ENCODE data around the gene DACH1. TPM values are rescaled to one million over a fixed set of nuclear protein-coding genes. Genes with fewer than 3 reads are reported as not detected.

DACH1 gene
- total RNA-seq, 5 donors from 2014 or later (not counting 1 experiment from before 2014, with no cell fraction given): 0.13 to 1.2 (median 0.23) TPM

- H3K9me3 Mint-ChIP-seq: no peaks in the 10 kb centered on the region
- ChIA-PET CTCF (no interaction called here), POLR2A (no interaction called here)
- ATAC-seq (replicated peaks in 1 of 4) (no peak), DNase-seq (no peak)
- no peaks in the 10 kb centered on the region for H3K9me3 ChIP-seq
- no CpG with 5 or more reads among the region's 1 CpG for WGBS (ENCODE audit: insufficient coverage)
- no peaks in the 10 kb centered on the region for H3K4me1 Mint-ChIP-seq
- no peak overlapping the region for H3K4me3 ChIP-seq (ENCODE audit: control insufficient read depth in 1 of 2, extremely low read depth in 1 of 2, low read length in 1 of 2)
- H3K27me3 Mint-ChIP-seq: no peaks in the 10 kb centered on the region
- H3K27me3 ChIP-seq (replicated peaks in 1 of 2; ENCODE audit: control insufficient read depth in 2 of 2, extremely low read depth in 1 of 2, insufficient read depth in 2 of 2, low read length in 1 of 2): no peaks in the 10 kb centered on the region
- no peak overlapping the region for H3K4me3 Mint-ChIP-seq
- H3K27ac ChIP-seq (ENCODE audit: low read length): no peak overlapping the region
- H3K36me3 Mint-ChIP-seq: no peaks in the 10 kb centered on the region
- H3K36me3 ChIP-seq (ENCODE audit: control insufficient read depth in 2 of 2, extremely low read depth in 1 of 2, insufficient read depth in 1 of 2, low read length in 1 of 2): no peaks in the 10 kb centered on the region
- H3K27ac Mint-ChIP-seq: no peak overlapping the region
- H3K4me1 ChIP-seq (ENCODE audit: control insufficient read depth in 1 of 2, extremely low read depth in 1 of 2, insufficient read depth in 2 of 2, low read length in 2 of 2): no peaks in the 10 kb centered on the region
Observed at GRCh38 chr13:71798707-71799106, 68.3 kb downstream of the DACH1 start.

GRCh38 chr13:71797517-71797916 lies 69.5 kb downstream of the DACH1 start:
- Histone ChIP-seq H3K27ac (ENCODE audit: low read length) (no peak overlapping the region), H3K36me3 (ENCODE audit: control insufficient read depth in 2 of 2, extremely low read depth in 1 of 2, insufficient read depth in 1 of 2, low read length in 1 of 2) (no peaks in the 10 kb centered on the region), H3K4me1 (ENCODE audit: control insufficient read depth in 1 of 2, extremely low read depth in 1 of 2, insufficient read depth in 2 of 2, low read length in 2 of 2) (no peaks in the 10 kb centered on the region), H3K9me3 (no peaks in the 10 kb centered on the region), H3K4me3 (ENCODE audit: control insufficient read depth in 1 of 2, extremely low read depth in 1 of 2, low read length in 1 of 2) (no peak overlapping the region), H3K27me3 (replicated peaks in 1 of 2; ENCODE audit: control insufficient read depth in 2 of 2, extremely low read depth in 1 of 2, insufficient read depth in 2 of 2, low read length in 1 of 2) (no peaks in the 10 kb centered on the region)
- Mint-ChIP-seq H3K27me3 (no peaks in the 10 kb centered on the region), H3K27ac (no peak overlapping the region), H3K4me3 (no peak overlapping the region), H3K4me1 (no peaks in the 10 kb centered on the region), H3K36me3 (no peaks in the 10 kb centered on the region), H3K9me3 (no peaks in the 10 kb centered on the region)
- DNase-seq (no peak), ATAC-seq (replicated peaks in 1 of 4) (no peak)
- 75% methylated on average over 1 of the region's 5 CpGs for WGBS (ENCODE audit: insufficient coverage)
- ChIA-PET CTCF (no interaction called here), POLR2A (interaction anchor here in 1 of 2 donors (0.6 kb wide), 1 partner anchor 225 kb away, joined by 3 read pairs; no protein-coding TSS in a partner anchor)

- Histone ChIP-seq H3K27ac (ENCODE audit: low read length) (no peak overlapping the region), H3K4me1 (ENCODE audit: control insufficient read depth in 1 of 2, extremely low read depth in 1 of 2, insufficient read depth in 2 of 2, low read length in 2 of 2) (no peaks in the 10 kb centered on the region), H3K36me3 (ENCODE audit: control insufficient read depth in 2 of 2, extremely low read depth in 1 of 2, insufficient read depth in 1 of 2, low read length in 1 of 2) (no peaks in the 10 kb centered on the region), H3K27me3 (replicated peaks in 1 of 2; ENCODE audit: control insufficient read depth in 2 of 2, extremely low read depth in 1 of 2, insufficient read depth in 2 of 2, low read length in 1 of 2) (no peaks in the 10 kb centered on the region), H3K4me3 (ENCODE audit: control insufficient read depth in 1 of 2, extremely low read depth in 1 of 2, low read length in 1 of 2) (no peak overlapping the region), H3K9me3 (no peaks in the 10 kb centered on the region)
- H3K27me3 Mint-ChIP-seq: no peaks in the 10 kb centered on the region
- no peak overlapping the region for H3K27ac Mint-ChIP-seq
- ChIA-PET POLR2A (no interaction called here), CTCF (no interaction called here)
- DNase-seq (no peak), ATAC-seq (replicated peaks in 1 of 4) (no peak)
- no peaks in the 10 kb centered on the region for H3K4me1 Mint-ChIP-seq
- H3K4me3 Mint-ChIP-seq: no peak overlapping the region
- WGBS (ENCODE audit: insufficient coverage): no CpG with 5 or more reads among the region's 5 CpGs
- peaks cover 0 to 7% (median 0%) of the 10 kb centered on the region in 3 donors for H3K9me3 Mint-ChIP-seq
- no peaks in the 10 kb centered on the region for H3K36me3 Mint-ChIP-seq
Observed at GRCh38 chr13:71789693-71790329, 77.2 kb downstream of the DACH1 start.

DNA sequence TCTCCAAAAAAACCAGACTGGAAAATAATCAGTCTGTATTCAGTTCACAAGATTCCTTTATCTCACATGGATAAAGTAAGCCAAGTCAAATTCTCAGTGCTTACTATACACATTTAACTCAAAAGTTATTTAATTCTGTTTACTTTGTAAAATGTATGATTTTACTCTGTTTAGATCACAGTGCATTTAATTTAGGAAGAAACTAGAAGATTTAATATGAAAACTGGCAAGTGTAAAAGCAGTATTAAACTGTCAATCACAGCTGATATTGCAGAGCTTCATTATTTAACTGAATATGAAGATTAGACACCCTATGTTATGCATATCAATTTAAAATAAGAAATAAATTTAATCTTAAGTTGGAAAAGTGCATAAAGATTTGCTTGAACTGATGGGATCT lies 78.0 kb downstream of the DACH1 start:
- ChIA-PET POLR2A (no interaction called here), CTCF (no interaction called here)
- no peak overlapping the region for H3K27ac ChIP-seq (ENCODE audit: low read length)
- H3K36me3 Mint-ChIP-seq: no peaks in the 10 kb centered on the region
- H3K4me3 Mint-ChIP-seq: no peak overlapping the region
- no peak for DNase-seq
- no peaks in the 10 kb centered on the region for H3K36me3 ChIP-seq (ENCODE audit: control insufficient read depth in 2 of 2, extremely low read depth in 1 of 2, insufficient read depth in 1 of 2, low read length in 1 of 2)
- H3K9me3 Mint-ChIP-seq: peaks cover 0 to 7% (median 0%) of the 10 kb centered on the region in 3 donors
- no peaks in the 10 kb centered on the region for H3K4me1 ChIP-seq (ENCODE audit: control insufficient read depth in 1 of 2, extremely low read depth in 1 of 2, insufficient read depth in 2 of 2, low read length in 2 of 2)
- H3K27me3 ChIP-seq (replicated peaks in 1 of 2; ENCODE audit: control insufficient read depth in 2 of 2, extremely low read depth in 1 of 2, insufficient read depth in 2 of 2, low read length in 1 of 2): no peaks in the 10 kb centered on the region
- H3K4me1 Mint-ChIP-seq: no peaks in the 10 kb centered on the region
- H3K27ac Mint-ChIP-seq: no peak overlapping the region
- H3K9me3 ChIP-seq: no peaks in the 10 kb centered on the region
- no peaks in the 10 kb centered on the region for H3K27me3 Mint-ChIP-seq
- no peak for ATAC-seq (replicated peaks in 1 of 4)
- no peak overlapping the region for H3K4me3 ChIP-seq (ENCODE audit: control insufficient read depth in 1 of 2, extremely low read depth in 1 of 2, low read length in 1 of 2)

DNA sequence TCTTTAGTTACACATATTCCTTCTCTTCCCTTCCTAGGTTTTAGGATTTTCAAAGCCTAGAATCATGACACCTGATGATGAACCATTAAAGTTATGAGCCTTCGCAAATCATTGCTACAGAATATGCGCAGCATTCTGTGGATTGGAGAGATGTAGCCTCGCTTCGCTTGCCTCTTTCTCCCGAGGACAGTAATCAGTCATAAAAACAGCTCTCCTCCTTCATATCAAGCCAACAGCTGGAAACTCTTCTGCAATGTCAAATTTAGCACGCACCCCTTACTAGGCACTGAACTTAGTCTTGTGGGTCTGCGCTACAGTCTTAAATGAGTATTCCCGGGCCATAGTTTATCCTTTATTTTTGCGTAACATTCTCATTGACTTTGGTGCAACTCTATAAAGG lies 79.6 kb downstream of the DACH1 start:
- no peak overlapping the region for H3K4me3 ChIP-seq (ENCODE audit: control insufficient read depth in 1 of 2, extremely low read depth in 1 of 2, low read length in 1 of 2)
- no peaks in the 10 kb centered on the region for H3K4me1 ChIP-seq (ENCODE audit: control insufficient read depth in 1 of 2, extremely low read depth in 1 of 2, insufficient read depth in 2 of 2, low read length in 2 of 2)
- WGBS (ENCODE audit: insufficient coverage): 85% methylated on average over 4 of the region's 9 CpGs
- CTCF ChIA-PET: no interaction called here
- peaks cover 0 to 7% (median 0%) of the 10 kb centered on the region in 3 donors for H3K9me3 Mint-ChIP-seq
- H3K4me1 Mint-ChIP-seq: no peaks in the 10 kb centered on the region
- no peaks in the 10 kb centered on the region for H3K9me3 ChIP-seq
- ATAC-seq (replicated peaks in 1 of 4) (no peak), DNase-seq (no peak)
- H3K36me3 ChIP-seq (ENCODE audit: control insufficient read depth in 2 of 2, extremely low read depth in 1 of 2, insufficient read depth in 1 of 2, low read length in 1 of 2): no peaks in the 10 kb centered on the region
- H3K27me3 Mint-ChIP-seq: no peaks in the 10 kb centered on the region
- H3K4me3 Mint-ChIP-seq: no peak overlapping the region
- H3K36me3 Mint-ChIP-seq: no peaks in the 10 kb centered on the region
- H3K27me3 ChIP-seq (replicated peaks in 1 of 2; ENCODE audit: control insufficient read depth in 2 of 2, extremely low read depth in 1 of 2, insufficient read depth in 2 of 2, low read length in 1 of 2): no peaks in the 10 kb centered on the region
- POLR2A ChIA-PET: no interaction called here
- no peak overlapping the region for H3K27ac Mint-ChIP-seq
- no peak overlapping the region for H3K27ac ChIP-seq (ENCODE audit: low read length)

DNA sequence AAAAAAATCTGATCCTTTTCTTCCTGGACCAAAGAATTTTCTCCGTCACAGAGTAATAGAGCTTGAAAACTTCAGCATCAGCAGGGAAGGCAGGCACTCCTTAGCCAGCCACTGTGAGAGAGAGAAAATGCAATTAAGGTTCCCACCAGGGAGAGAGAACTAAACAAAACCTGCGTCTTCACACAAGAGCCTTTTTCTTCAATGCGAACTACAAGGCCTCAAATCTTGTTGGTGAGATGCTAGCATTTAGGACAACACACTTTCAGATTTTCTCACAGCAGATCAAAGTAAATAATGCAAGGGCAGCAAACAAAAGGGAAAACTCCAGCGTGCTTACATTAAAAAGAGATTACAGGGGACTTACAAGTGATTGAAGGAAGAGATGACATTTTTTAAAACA lies 80.1 kb downstream of the DACH1 start:
- Histone ChIP-seq H3K27ac (ENCODE audit: low read length) (no peak overlapping the region), H3K36me3 (ENCODE audit: control insufficient read depth in 2 of 2, extremely low read depth in 1 of 2, insufficient read depth in 1 of 2, low read length in 1 of 2) (no peaks in the 10 kb centered on the region), H3K9me3 (no peaks in the 10 kb centered on the region), H3K27me3 (replicated peaks in 1 of 2; ENCODE audit: control insufficient read depth in 2 of 2, extremely low read depth in 1 of 2, insufficient read depth in 2 of 2, low read length in 1 of 2) (no peaks in the 10 kb centered on the region), H3K4me3 (ENCODE audit: control insufficient read depth in 1 of 2, extremely low read depth in 1 of 2, low read length in 1 of 2) (no peak overlapping the region), H3K4me1 (ENCODE audit: control insufficient read depth in 1 of 2, extremely low read depth in 1 of 2, insufficient read depth in 2 of 2, low read length in 2 of 2) (no peaks in the 10 kb centered on the region)
- no peak for ATAC-seq (replicated peaks in 1 of 4)
- Mint-ChIP-seq H3K27ac (no peak overlapping the region), H3K36me3 (no peaks in the 10 kb centered on the region), H3K4me3 (no peak overlapping the region), H3K4me1 (no peaks in the 10 kb centered on the region), H3K27me3 (no peaks in the 10 kb centered on the region), H3K9me3 (peaks cover 0 to 7% (median 0%) of the 10 kb centered on the region in 3 donors)
- ChIA-PET POLR2A (no interaction called here), CTCF (interaction anchor here in 1 of 2 donors (0.7 kb wide), 1 partner anchor 8 kb away, joined by 3 read pairs; no protein-coding TSS in a partner anchor)
- WGBS (ENCODE audit: insufficient coverage): 83% methylated on average over 2 of the region's 4 CpGs
- no peak for DNase-seq

GRCh38 chr13:71785361-71785760 lies 81.6 kb downstream of the DACH1 start:
- Mint-ChIP-seq H3K27ac (no peak overlapping the region), H3K4me3 (no peak overlapping the region), H3K36me3 (no peaks in the 10 kb centered on the region), H3K27me3 (no peaks in the 10 kb centered on the region), H3K9me3 (peaks cover 0 to under 1% (median 0%) of the 10 kb centered on the region in 3 donors), H3K4me1 (no peaks in the 10 kb centered on the region)
- POLR2A ChIA-PET: no interaction called here
- no peak for ATAC-seq (replicated peaks in 1 of 4)
- no peaks in the 10 kb centered on the region for H3K4me1 ChIP-seq (ENCODE audit: control insufficient read depth in 1 of 2, extremely low read depth in 1 of 2, insufficient read depth in 2 of 2, low read length in 2 of 2)
- DNase-seq: no peak
- WGBS (ENCODE audit: insufficient coverage): no CpG with 5 or more reads among the region's 2 CpGs
- H3K9me3 ChIP-seq: no peaks in the 10 kb centered on the region
- no peaks in the 10 kb centered on the region for H3K36me3 ChIP-seq (ENCODE audit: control insufficient read depth in 2 of 2, extremely low read depth in 1 of 2, insufficient read depth in 1 of 2, low read length in 1 of 2)
- no peak overlapping the region for H3K27ac ChIP-seq (ENCODE audit: low read length)
- H3K27me3 ChIP-seq (replicated peaks in 1 of 2; ENCODE audit: control insufficient read depth in 2 of 2, extremely low read depth in 1 of 2, insufficient read depth in 2 of 2, low read length in 1 of 2): no peaks in the 10 kb centered on the region
- H3K4me3 ChIP-seq (ENCODE audit: control insufficient read depth in 1 of 2, extremely low read depth in 1 of 2, low read length in 1 of 2): no peak overlapping the region
- CTCF ChIA-PET: no interaction called here
